Thoracic aorta (tissue), 2 donors: ENCODE data around the gene TSSK2. TPM values are rescaled to one million over a fixed set of nuclear protein-coding genes. Genes with fewer than 3 reads are reported as not detected.

Experiments used
- ATAC-seq: fragments of 150-250 bp; one replicate; pipeline ENCODE4 v1.8.0; 2017; ENCODE audit warnings: low read depth; ENCODE audit not compliant: insufficient number of reproducible peaks, low FRiP score
- DNase-seq: peaks from one replicate; pipeline ENCODE4 v3.0.0-alpha.2; 2020; ENCODE audit warnings: low spot score
- H3K27ac ChIP-seq, 2 donors: fragments of 200-600 bp; sonication (generic); 1 replicate in 1 of 2; 2 replicates in 1 of 2; pipeline ENCODE4 v1.5.1; 2016; ENCODE audit warnings: mild to moderate bottlenecking in 2 of 2, moderate library complexity in 2 of 2
- H3K27me3 ChIP-seq: fragments of 200-600 bp; sonication (generic); replicated peaks from 2 replicates; pipeline ENCODE4 v1.6.0; 2016; ENCODE audit warnings: mild to moderate bottlenecking; ENCODE audit not compliant: insufficient read depth
- H3K36me3 ChIP-seq: fragments of 200-600 bp; sonication (generic); one replicate; pipeline ENCODE4 v1.5.1; 2016
- H3K4me1 ChIP-seq, 2 donors: fragments of 200-600 bp; sonication (generic); 1 replicate in 1 of 2; 2 replicates in 1 of 2; pipeline versions ENCODE4 v1.5.1 to v1.6.0; 2016; ENCODE audit warnings: low read depth in 2 of 2, mild to moderate bottlenecking in 1 of 2; ENCODE audit not compliant: control insufficient read depth in 1 of 2
- H3K4me3 ChIP-seq: fragments of 200-600 bp; sonication (generic); 2 replicates; pipeline ENCODE4 v1.5.1; 2016; ENCODE audit warnings: mild to moderate bottlenecking
- H3K9me3 ChIP-seq: fragments of 200-600 bp; sonication (generic); 2 replicates; pipeline ENCODE4 v1.5.1; 2016
- total RNA-seq, 2 donors: library from RNA; depleted of rRNA; stranded (reverse); fragments of >200 nt; gene quantifications; one replicate each; pipeline versions ENCODE4 v1.1.0 to v1.2.3, GENCODE V29; 2016
- TF ChIP-seq, protein P1 (sequence below): fragments of 200-600 bp; sonication (generic); IDR thresholded peaks from one replicate; pipeline ENCODE4 v1.5.1; 2019; ENCODE audit warnings: antibody characterized with exemption

TSSK2 gene
- total RNA-seq, 2 donors from 2014 or later: not detected

DNA sequence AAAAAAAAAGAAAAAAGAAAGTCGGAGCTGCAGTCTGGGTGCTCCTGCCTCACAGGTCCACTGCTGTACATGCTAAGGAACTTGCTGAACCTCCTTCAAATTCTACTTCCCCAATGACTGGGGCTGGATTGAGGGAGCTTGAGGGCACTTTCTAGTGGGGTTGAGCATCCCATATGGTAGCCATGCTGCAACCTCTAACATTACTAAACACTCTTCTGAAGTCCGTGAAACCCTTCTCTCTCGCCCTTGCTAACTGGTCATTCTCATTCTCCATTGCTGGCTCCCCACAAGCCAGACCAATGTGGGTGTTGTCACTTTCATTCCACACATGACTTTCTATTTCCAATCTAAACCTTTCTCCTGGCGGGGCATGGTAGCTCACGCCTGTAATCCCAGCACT, 12.1 kb downstream of the TSSK2 start:
- Histone ChIP-seq H3K4me3 (peak overlapping the region; percentile 100), H3K27ac (no peak overlapping the region), H3K36me3 (peaks cover 40% of the 10 kb centered on the region), H3K4me1 (peaks cover 5 to 11% of the 10 kb centered on the region in 2 donors), H3K9me3 (no peaks in the 10 kb centered on the region), H3K27me3 (no peaks in the 10 kb centered on the region)
- ATAC-seq (no peak), DNase-seq (no peak)
- TF ChIP-seq, protein P1, sequence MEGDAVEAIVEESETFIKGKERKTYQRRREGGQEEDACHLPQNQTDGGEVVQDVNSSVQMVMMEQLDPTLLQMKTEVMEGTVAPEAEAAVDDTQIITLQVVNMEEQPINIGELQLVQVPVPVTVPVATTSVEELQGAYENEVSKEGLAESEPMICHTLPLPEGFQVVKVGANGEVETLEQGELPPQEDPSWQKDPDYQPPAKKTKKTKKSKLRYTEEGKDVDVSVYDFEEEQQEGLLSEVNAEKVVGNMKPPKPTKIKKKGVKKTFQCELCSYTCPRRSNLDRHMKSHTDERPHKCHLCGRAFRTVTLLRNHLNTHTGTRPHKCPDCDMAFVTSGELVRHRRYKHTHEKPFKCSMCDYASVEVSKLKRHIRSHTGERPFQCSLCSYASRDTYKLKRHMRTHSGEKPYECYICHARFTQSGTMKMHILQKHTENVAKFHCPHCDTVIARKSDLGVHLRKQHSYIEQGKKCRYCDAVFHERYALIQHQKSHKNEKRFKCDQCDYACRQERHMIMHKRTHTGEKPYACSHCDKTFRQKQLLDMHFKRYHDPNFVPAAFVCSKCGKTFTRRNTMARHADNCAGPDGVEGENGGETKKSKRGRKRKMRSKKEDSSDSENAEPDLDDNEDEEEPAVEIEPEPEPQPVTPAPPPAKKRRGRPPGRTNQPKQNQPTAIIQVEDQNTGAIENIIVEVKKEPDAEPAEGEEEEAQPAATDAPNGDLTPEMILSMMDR: no peak

DNA sequence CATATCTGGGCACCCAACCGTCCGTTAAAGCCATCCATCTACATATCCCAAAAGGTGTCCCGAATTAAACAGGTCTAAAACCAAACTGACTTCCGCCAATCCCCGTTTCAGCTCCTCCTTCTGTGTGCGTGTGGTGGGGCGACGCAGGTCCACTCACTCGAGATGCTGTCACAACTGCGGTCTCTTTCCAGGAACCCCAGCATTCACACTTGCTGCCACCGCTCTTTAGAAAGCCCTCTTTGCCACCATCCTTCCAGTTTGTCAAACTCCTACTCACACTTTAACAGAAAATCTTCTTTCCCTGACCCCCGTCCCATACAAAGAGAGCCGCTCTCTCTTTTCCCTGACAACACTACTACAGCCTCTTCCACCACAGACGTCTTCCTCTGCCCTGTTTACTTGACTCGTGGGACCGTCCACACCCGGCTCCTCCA, 12.9 kb downstream of the TSSK2 start:
- H3K4me1 ChIP-seq: peaks cover 5 to 13% of the 10 kb centered on the region in 2 donors
- DNase-seq: no peak
- no peaks in the 10 kb centered on the region for H3K9me3 ChIP-seq
- TF ChIP-seq, protein P1: no peak
- H3K36me3 ChIP-seq: peaks cover 32% of the 10 kb centered on the region
- peak overlapping the region; percentile 100 for H3K4me3 ChIP-seq
- ATAC-seq: no peak
- H3K27me3 ChIP-seq: no peaks in the 10 kb centered on the region
- peak overlapping the region; percentile 64 to 79 for H3K27ac ChIP-seq

DNA sequence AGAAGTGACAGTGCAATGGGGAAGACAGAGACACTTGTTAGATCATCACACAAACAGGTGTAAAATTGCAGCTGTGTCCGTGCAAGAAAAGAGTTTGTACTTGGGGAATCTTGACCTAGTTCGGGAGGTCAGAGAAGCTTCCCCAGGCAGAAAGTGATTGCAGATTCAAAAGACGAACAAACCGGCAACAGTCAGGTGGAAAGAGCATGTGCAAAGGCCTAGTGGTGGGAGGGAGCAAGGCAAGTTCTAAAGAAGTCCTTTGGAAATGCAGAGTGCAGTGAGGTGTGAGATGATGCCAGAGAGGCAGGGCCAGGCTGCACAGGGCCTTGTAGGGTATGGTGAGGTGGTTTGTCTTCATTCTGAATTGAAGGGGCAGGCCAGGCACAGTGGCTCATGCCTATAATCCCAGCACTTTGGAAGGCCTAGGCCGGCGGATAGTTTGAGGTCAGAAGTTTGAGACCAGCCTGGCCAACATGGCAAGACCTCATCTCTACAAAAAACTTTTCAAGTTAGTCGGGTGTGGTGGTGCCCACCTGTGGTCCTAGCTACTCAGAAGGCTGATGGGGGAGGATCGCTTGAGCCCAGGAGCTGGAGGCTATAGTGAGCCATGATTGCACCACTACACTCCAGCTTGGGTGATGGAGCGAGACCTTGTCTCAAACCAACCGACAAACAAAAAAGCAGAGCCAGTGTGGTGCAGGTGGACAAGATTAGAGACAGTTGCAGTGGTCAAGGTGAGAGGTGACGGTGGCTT, 15.3 kb downstream of the TSSK2 start:
- DNase-seq (no peak), ATAC-seq (no peak)
- TF ChIP-seq, protein P1: no peak
- peaks cover 12% of the 10 kb centered on the region for H3K36me3 ChIP-seq
- no peak overlapping the region for H3K27ac ChIP-seq
- H3K9me3 ChIP-seq: no peaks in the 10 kb centered on the region
- peaks cover 9% of the 10 kb centered on the region for H3K27me3 ChIP-seq
- H3K4me1 ChIP-seq: peaks cover 8 to 19% of the 10 kb centered on the region in 2 donors
- H3K4me3 ChIP-seq: no peak overlapping the region

DNA sequence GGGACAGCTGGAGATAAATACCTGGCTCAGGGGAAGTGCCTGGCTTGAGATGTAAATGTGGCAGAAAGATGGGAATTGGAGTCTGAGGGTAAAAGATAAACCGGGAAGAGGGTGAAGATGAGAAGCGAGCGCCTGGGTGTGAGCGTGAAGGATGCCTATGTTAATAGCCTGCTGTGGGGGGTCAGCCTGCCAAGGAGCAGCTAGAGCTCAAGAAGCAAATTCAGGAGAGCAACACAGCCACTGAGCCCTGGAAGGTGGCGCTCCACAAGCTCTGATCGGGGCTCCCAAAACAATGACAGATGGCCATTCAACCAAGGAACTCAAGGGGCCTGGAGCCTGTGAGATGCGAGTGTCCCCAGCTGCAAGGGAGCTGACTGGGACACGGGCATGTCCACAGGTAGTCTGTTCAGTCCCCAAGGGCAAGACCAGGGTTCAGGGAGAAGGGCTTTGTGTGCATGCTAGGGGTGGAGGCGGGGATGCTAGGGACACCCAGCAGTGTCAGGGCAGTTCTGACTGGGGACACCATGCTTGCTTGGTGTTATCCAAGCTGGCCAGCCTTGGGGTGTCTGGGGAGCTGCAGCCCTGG, 16.2 kb downstream of the TSSK2 start:
- no peaks in the 10 kb centered on the region for H3K9me3 ChIP-seq
- H3K36me3 ChIP-seq: peaks cover 4% of the 10 kb centered on the region
- TF ChIP-seq, protein P1: no peak
- H3K4me3 ChIP-seq: no peak overlapping the region
- no peak overlapping the region for H3K27ac ChIP-seq
- peaks cover 8 to 19% of the 10 kb centered on the region in 2 donors for H3K4me1 ChIP-seq
- DNase-seq (no peak), ATAC-seq (no peak)
- H3K27me3 ChIP-seq: peaks cover 11% of the 10 kb centered on the region

DNA sequence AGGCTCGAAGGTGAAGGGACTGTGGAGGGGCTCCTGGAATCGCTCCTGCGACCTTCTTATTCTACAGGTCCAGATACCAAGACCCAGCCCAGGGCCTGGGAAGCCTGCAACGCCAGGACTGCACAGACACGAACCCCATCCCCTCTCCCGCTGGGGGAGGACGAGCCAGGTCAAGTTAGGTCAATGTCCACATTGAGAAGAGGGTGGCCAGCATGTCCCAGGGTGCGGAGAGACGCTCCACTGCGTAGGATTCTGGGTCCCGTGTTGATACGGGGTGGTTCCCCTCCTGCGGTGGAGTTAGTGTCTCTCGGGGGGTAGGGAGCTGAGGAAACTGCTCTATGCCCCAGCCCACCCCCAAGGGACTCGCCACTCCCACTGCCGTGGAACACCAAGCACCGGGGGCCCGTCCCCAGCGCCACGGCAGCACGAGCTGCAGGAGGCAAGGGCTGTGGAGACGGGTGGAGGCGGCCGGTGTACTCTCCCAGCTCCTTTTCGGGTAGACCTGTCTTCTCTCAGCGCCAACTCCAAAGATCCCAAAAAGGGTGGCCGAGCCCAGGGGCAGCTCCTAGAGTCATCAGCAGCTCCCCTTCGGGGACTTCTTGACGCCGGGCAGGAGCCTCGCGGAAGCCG, 17.4 kb downstream of the TSSK2 start:
- Histone ChIP-seq H3K4me3 (no peak overlapping the region), H3K9me3 (no peaks in the 10 kb centered on the region), H3K27ac (no peak overlapping the region), H3K36me3 (no peaks in the 10 kb centered on the region), H3K27me3 (peaks cover 11% of the 10 kb centered on the region), H3K4me1 (peaks cover 8 to 14% of the 10 kb centered on the region in 2 donors)
- ATAC-seq (no peak), DNase-seq (no peak)
- TF ChIP-seq, protein P1: no peak
